GM12865 (cell line): ENCODE measurements around the gene DCST2.

Experiments
- DNase-seq: peaks from one replicate; pipeline ENCODE4 v3.0.0; 2010; ENCODE audit warnings: low read depth
- H3K4me3 ChIP-seq: 2 replicates; pipeline ENCODE4 v1.5.1; 2011; ENCODE audit warnings: mild to moderate bottlenecking, low read depth, low read length, control low read depth
- TF ChIP-seq, protein P1 (sequence below): IDR thresholded peaks from 2 replicates; pipeline ENCODE4 v1.5.1; 2011; ENCODE audit warnings: low read length, control low read depth, low read depth, inconsistent platforms; ENCODE audit not compliant: insufficient read depth; ENCODE audit errors: missing control alignments

DCST2 gene

GRCh38 chr1:155052439-155053395, 19.1 kb upstream of the DCST2 start:
- TF ChIP-seq, protein P1, sequence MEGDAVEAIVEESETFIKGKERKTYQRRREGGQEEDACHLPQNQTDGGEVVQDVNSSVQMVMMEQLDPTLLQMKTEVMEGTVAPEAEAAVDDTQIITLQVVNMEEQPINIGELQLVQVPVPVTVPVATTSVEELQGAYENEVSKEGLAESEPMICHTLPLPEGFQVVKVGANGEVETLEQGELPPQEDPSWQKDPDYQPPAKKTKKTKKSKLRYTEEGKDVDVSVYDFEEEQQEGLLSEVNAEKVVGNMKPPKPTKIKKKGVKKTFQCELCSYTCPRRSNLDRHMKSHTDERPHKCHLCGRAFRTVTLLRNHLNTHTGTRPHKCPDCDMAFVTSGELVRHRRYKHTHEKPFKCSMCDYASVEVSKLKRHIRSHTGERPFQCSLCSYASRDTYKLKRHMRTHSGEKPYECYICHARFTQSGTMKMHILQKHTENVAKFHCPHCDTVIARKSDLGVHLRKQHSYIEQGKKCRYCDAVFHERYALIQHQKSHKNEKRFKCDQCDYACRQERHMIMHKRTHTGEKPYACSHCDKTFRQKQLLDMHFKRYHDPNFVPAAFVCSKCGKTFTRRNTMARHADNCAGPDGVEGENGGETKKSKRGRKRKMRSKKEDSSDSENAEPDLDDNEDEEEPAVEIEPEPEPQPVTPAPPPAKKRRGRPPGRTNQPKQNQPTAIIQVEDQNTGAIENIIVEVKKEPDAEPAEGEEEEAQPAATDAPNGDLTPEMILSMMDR: peak; percentile 9
- H3K4me3 ChIP-seq: no peak overlapping the region
- no peak for DNase-seq

- no peak for DNase-seq
- H3K4me3 ChIP-seq: peak overlapping the region; percentile 78
- TF ChIP-seq, protein P1: no peak
Observed at GRCh38 chr1:155051777-155052398, 18.3 kb upstream of the DCST2 start.

- no peak for DNase-seq
- TF ChIP-seq, protein P1: no peak
- H3K4me3 ChIP-seq: peak overlapping the region; percentile 78
Observed at GRCh38 chr1:155051342-155051776, 17.8 kb upstream of the DCST2 start.

DNA sequence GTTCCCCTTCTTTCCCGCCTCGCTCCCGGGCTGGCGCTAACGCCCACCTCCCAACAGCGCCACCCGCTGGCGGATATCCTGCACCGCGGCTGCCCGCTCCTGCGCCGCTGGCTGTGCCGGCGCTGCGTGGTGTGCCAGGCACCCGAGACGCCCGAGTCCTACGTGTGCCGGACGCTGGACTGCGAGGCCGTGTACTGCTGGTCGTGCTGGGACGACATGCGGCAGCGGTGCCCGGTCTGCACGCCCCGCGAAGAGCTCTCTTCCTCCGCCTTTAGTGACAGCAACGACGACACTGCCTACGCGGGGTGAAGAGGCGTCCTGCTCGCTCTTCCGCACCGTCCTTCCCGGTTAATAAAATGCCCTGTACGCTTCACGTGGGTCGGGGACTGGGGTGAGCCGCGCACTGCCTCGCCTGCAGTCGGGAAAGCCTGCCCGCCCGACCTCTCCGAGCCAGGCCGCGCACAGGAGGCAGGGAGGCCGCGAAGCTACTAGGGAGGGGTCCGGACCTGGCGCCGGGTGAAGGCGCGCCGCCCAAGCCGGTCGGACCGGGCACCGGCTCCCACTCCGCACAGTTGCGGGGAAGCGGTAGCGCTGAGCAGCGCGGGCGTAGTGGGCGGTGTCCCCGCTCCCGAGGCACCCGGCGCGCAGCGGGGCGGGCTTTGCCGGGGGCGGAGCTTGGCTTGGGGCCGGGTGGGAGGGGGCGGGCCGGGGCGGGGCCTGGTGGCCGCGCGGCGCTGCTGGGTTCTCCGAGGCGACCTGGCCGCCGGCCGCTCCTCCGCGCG, 17.2 kb upstream of the DCST2 start, which contains the start of gene ADAM15:
Gene ADAM15 (plus strand): TSS at position 757 of the 782 bp plus-strand sequence. CDS start 71 bp downstream, outside the sequence.
- H3K4me3 ChIP-seq: peak within 1 kb of the TSS; percentile 78
- TF ChIP-seq, protein P1: peak; percentile 97
- DNase-seq: peak; percentile 81

DNA sequence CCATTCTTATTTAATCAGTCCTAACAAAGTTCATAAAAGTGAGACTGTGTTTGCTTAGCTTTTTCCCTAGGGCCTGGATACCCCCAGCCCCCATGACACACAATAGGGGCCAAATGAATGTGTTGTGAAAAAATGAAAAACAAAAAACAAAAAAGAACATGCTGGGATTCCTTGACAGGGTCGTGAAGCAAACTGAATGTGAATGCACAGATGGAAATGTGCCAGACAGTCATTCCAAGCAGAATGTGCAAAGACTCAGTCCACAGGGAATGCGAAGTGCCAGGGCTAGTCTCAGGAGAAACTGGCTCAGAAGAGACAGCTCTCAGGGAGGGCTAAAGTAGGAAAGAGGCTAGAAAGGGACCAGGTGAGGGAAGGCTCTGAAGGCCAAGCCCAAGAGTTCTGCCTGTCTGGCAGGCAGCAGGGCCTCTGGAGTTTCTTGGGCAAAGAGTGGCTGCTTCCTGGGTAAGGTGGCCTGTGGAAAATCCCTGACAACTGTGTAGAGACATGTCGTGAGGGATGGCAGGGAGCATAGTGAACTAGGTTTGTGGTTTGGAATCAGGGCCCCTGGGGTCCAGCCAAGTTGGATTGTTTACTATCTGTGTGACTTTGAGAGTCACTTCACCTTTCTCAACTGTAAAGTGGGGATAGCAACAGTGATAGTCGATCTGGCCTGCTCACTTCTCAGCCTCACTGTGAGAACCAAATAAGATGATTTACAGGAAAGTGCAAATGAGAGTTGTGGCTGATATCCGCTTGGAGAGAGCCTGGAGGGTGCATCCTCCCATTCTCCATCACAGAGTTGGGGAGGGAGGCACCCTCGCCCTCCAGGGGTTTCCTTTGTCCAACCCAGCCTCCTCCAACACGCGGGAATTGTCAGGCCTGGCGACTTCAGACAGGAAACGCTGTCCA, 16.3 kb upstream of the DCST2 start:
- no peak for DNase-seq
- TF ChIP-seq, protein P1: no peak
- peak overlapping the region; percentile 76 for H3K4me3 ChIP-seq
